Measurements from ENCODE around the gene SLC22A24. TPM values are rescaled to one million over a fixed set of nuclear protein-coding genes. Genes with fewer than 3 reads are reported as not detected.
A peak's percentile ranks its signal among the peaks of the same experiment; 100 is the strongest.

The SLC22A24 gene
- total and polyA plus RNA-seq, 2 experiments from 2014 or later, result not detected

- no peaks in the 10 kb centered on the region for H3F3A ChIP-seq (replicated peaks; ENCODE audit: low read depth)
- no peaks in the 10 kb centered on the region for H4K20me1 ChIP-seq (replicated peaks; ENCODE audit: insufficient read depth)
- no peaks in the 10 kb centered on the region for H3K27me3 ChIP-seq (ENCODE audit: insufficient read depth)
- no peak overlapping the region for H3K27ac Mint-ChIP-seq
- no peak overlapping the region for H3K27ac ChIP-seq (ENCODE audit: low read depth)
- no peak overlapping the region for H2AFZ ChIP-seq
- H3K36me3 ChIP-seq (ENCODE audit: insufficient read depth), result no peaks in the 10 kb centered on the region
- no peak for DNase-seq (ENCODE audit: low spot score)
- no peaks in the 10 kb centered on the region; the same call in 1 of the 2 replicates for H3K4me1 ChIP-seq (ENCODE audit: insufficient read depth)
- H3K36me3 Mint-ChIP-seq (ENCODE audit: low read depth), result no peaks in the 10 kb centered on the region
- 0 out of 2 replicates have a peak, but pooled peaks cover 4% of the 10 kb centered on the region for H3K9me2 ChIP-seq (ENCODE audit: insufficient read depth)
- H3K4me1 Mint-ChIP-seq, result no peaks in the 10 kb centered on the region
- TF ChIP-seq ETS1 (IDR thresholded peaks at IDR 0.05) (no peak), ZNF114 (CRISPR knock-in tag; IDR thresholded peaks at IDR 0.05) (no peak), NANOG (IDR thresholded peaks at IDR 0.05; ENCODE audit: borderline replicate concordance) (no peak), EZH2phosphoT487 (IDR thresholded peaks at IDR 0.05; ENCODE audit: unreplicated experiment) (no peak), POLR2AphosphoS5 (IDR thresholded peaks at IDR 0.05; ENCODE audit: low read depth) (no peak), CREB1 (CRISPR knock-in tag; IDR thresholded peaks at IDR 0.05; ENCODE audit: low read depth) (no peak), STAT1 (IDR thresholded peaks at IDR 0.05; ENCODE audit: unreplicated experiment) (no peak), JUNB (IDR thresholded peaks at IDR 0.05; ENCODE audit: unreplicated experiment) (no peak), REST (IDR thresholded peaks at IDR 0.05; ENCODE audit: unreplicated experiment) (no peak), ZNF462 (CRISPR knock-in tag; IDR thresholded peaks at IDR 0.05) (no peak), ZNF331 (CRISPR knock-in tag; IDR thresholded peaks at IDR 0.05; ENCODE audit: low read depth) (no peak), EZH2 (IDR thresholded peaks at IDR 0.05; ENCODE audit: low read depth, unreplicated experiment) (no peak), CTCF (conservative IDR thresholded peaks at IDR 0.05; ENCODE audit: low read depth in 2 of 2) (no peak)
- peak; percentile 67 for ATAC-seq
- H3K27me3 Mint-ChIP-seq (ENCODE audit: insufficient read depth, low read depth, poor library complexity), result no peaks in the 10 kb centered on the region
- no peak overlapping the region for H3K4me2 ChIP-seq
- no peaks in the 10 kb centered on the region for H3K79me2 ChIP-seq (replicated peaks; ENCODE audit: insufficient read depth)
- no peak overlapping the region for H3K4me3 Mint-ChIP-seq
- H3K4me3 ChIP-seq, result no peak overlapping the region
- H3K9me3 Mint-ChIP-seq, result peaks cover 7% of the 10 kb centered on the region; the same call in 1 of the 3 replicates
Observed at GRCh38 chr11:63155794-63156193, 11.8 kb upstream of the SLC22A24 start.

All from GM23338 (cell line).